Panc1 (cell line): ENCODE results near the gene SERPINB1. TPM values are rescaled to one million over a fixed set of nuclear protein-coding genes. Genes with fewer than 3 reads are reported as not detected.

Experiments used
- ATAC-seq: fragments of 200-7000 bp; cut with Tn5 transposase; 2 replicates; pipeline ENCODE4 v1.9.1; 2020; ENCODE audit warnings: mild to moderate bottlenecking, moderate library complexity
- BruUV-seq: library from RNA; stranded (reverse); fragments of 400-500 nt; replicated peaks from 2 replicates; lab custom pipeline; 2021; lab: Mats Ljungman, UMichigan
- CTCF ChIA-PET: fragments of 300-600 bp; sonication (Branson Sonifier 250); formaldehyde crosslinking; loops from one replicate; lab custom pipeline; 2022; ENCODE audit warnings: antibody characterized with exemption; lab: Charles Lee
- POLR2A ChIA-PET: fragments of 300-600 bp; sonication (Branson Sonifier 250); formaldehyde crosslinking; loops from one replicate; lab custom pipeline; 2022; ENCODE audit warnings: antibody characterized with exemption; lab: Charles Lee
- DNase-seq: peaks from one replicate; pipeline ENCODE4 v3.0.0-alpha.2; 2010; ENCODE audit warnings: low read depth, low spot score
- H3K27ac ChIP-seq: 2 replicates; pipeline ENCODE4 v1.5.1; 2011; ENCODE audit warnings: mild to moderate bottlenecking, low read length, inconsistent platforms
- H3K27me3 ChIP-seq: fragments of 200-500 bp; sonication (Bioruptor generic); 2 replicates; pipeline ENCODE4 v1.6.0; 2014; ENCODE audit warnings: low read length, inconsistent platforms; ENCODE audit not compliant: control insufficient read depth, insufficient read depth
- H3K36me3 ChIP-seq: fragments of 200-500 bp; sonication (Bioruptor generic); 2 replicates; pipeline ENCODE4 v1.5.1; 2014; ENCODE audit warnings: inconsistent platforms, mild to moderate bottlenecking, low read length, moderate library complexity; ENCODE audit not compliant: control insufficient read depth, insufficient read depth
- H3K4me1 ChIP-seq: 2 replicates; pipeline ENCODE4 v1.5.1; 2011; ENCODE audit warnings: inconsistent platforms, mild to moderate bottlenecking, low read length, moderate library complexity; ENCODE audit not compliant: control insufficient read depth, insufficient read depth
- H3K4me3 ChIP-seq, 2 experiments: 2 replicates each; pipeline ENCODE4 v1.5.1; 2011 to 2012; ENCODE audit warnings: low read depth in 2 of 2, low read length in 2 of 2, mild to moderate bottlenecking in 2 of 2, inconsistent platforms in 1 of 2, moderate library complexity in 1 of 2
- H3K9me3 ChIP-seq: fragments of 200-500 bp; sonication (Bioruptor generic); 2 replicates; pipeline ENCODE4 v1.5.1; 2014; ENCODE audit warnings: low read depth, mild to moderate bottlenecking, inconsistent platforms, low read length, moderate library complexity; ENCODE audit not compliant: control insufficient read depth, insufficient read depth
- CTCF ChIP-seq: fragments of 450-650 bp; IDR thresholded peaks from 2 replicates; pipeline ENCODE4 v1.5.1; 2017; ENCODE audit warnings: mild to moderate bottlenecking
- POLR2AphosphoS5 ChIP-seq: IDR thresholded peaks from 2 replicates; pipeline ENCODE4 v1.6.1; 2012; ENCODE audit warnings: mild to moderate bottlenecking, low read depth, low read length, moderate library complexity
- REST ChIP-seq, 2 experiments: IDR thresholded peaks; 2 replicates each; pipeline ENCODE4 v1.6.1; 2011 to 2012; ENCODE audit warnings: low read depth in 2 of 2, control low read depth in 1 of 2, low read length in 1 of 2, mild to moderate bottlenecking in 1 of 2, moderate library complexity in 1 of 2; ENCODE audit not compliant: insufficient read depth in 1 of 2
- SIN3A ChIP-seq: IDR thresholded peaks from 2 replicates; pipeline ENCODE4 v1.6.1; 2012; ENCODE audit warnings: low read depth, mild to moderate bottlenecking, low read length, moderate library complexity, borderline replicate concordance; ENCODE audit not compliant: insufficient read depth
- TCF7L2 ChIP-seq: IDR thresholded peaks from 2 replicates; pipeline ENCODE4 v1.6.1; 2011; ENCODE audit warnings: mild to moderate bottlenecking, low read depth, low read length, inconsistent platforms
- in situ Hi-C: cut with HindIII; loops from 2 replicates; pipeline ENCODE4 v1.10.0; 2016; ENCODE audit warnings: low sequenced_read_pairs, low pct_unique_long_range_greater_than_20kb
- intact Hi-C: fragments of 100-400 bp; cut with micrococcal nuclease; formaldehyde crosslinking; loops from one replicate; pipeline ENCODE4 v1.10.0; 2022; ENCODE audit not compliant: unreplicated experiment
- total RNA-seq: library from RNA; stranded (reverse); gene quantifications from one replicate; pipeline ENCODE4 v1.2.1, GENCODE V29; 2021; ENCODE audit not compliant: unreplicated experiment

The SERPINB1 gene
- total RNA-seq, 1 experiment from 2014 or later = 40.8 TPM

- Histone ChIP-seq H3K4me1 (peaks cover 16% of the 10 kb centered on the region), H3K27me3 (no peaks in the 10 kb centered on the region), H3K4me3 (no peak overlapping the region), H3K27ac (no peak overlapping the region), H3K9me3 (peaks cover 15% of the 10 kb centered on the region; the same call in 1 of the 2 replicates), H3K36me3 (no peaks in the 10 kb centered on the region)
- POLR2A ChIA-PET = no interaction called here
- intact Hi-C loops (no loop called here), in situ Hi-C loops (no loop called here)
- CTCF ChIA-PET = no interaction called here
- DNase-seq = no peak
- ATAC-seq = no peak
- no TSS peak for BruUV-seq
- TF ChIP-seq SIN3A = no peak
Observed at GRCh38 chr6:2820415-2820814, 21.2 kb downstream of the SERPINB1 start.

- ChIA-PET CTCF (no interaction called here), POLR2A (no interaction called here)
- H3K4me3 ChIP-seq = no peak overlapping the region
- DNase-seq = no peak
- H3K27me3 ChIP-seq = no peaks in the 10 kb centered on the region
- H3K36me3 ChIP-seq = no peaks in the 10 kb centered on the region
- TF ChIP-seq SIN3A (no peak), POLR2AphosphoS5 (no peak), REST (IDR thresholded peaks at IDR 0.05; ENCODE audit: insufficient read depth in 1 of 2, low read depth in 2 of 2, low read length in 1 of 2) (no peak), CTCF (no peak), TCF7L2 (no peak)
- ATAC-seq = no peak
- BruUV-seq = no TSS peak
- H3K27ac ChIP-seq = no peak overlapping the region
- peaks cover 17% of the 10 kb centered on the region; the same call in 1 of the 2 replicates for H3K9me3 ChIP-seq
- in situ Hi-C loops (no loop called here), intact Hi-C loops (no loop called here)
- H3K4me1 ChIP-seq = peaks cover 16% of the 10 kb centered on the region
Observed at GRCh38 chr6:2819978-2820377, 21.7 kb downstream of the SERPINB1 start.

- Histone ChIP-seq H3K9me3 (peaks cover 17% of the 10 kb centered on the region; the same call in 1 of the 2 replicates), H3K27me3 (no peaks in the 10 kb centered on the region), H3K4me1 (peaks cover 16% of the 10 kb centered on the region), H3K4me3 (no peak overlapping the region), H3K36me3 (no peaks in the 10 kb centered on the region), H3K27ac (no peak overlapping the region)
- ATAC-seq (no peak), DNase-seq (no peak)
- no TSS peak for BruUV-seq
- intact Hi-C loops = no loop called here
- CTCF ChIA-PET = no interaction called here
- in situ Hi-C loops = no loop called here
- no peak for TF ChIP-seq POLR2AphosphoS5
- no peak for TF ChIP-seq SIN3A
- no peak for TF ChIP-seq TCF7L2
- TF ChIP-seq CTCF = no peak
- no peak for TF ChIP-seq REST (IDR thresholded peaks at IDR 0.05; ENCODE audit: insufficient read depth in 1 of 2, low read depth in 2 of 2, low read length in 1 of 2)
- POLR2A ChIA-PET = no interaction called here
Observed at GRCh38 chr6:2819115-2819514, 22.5 kb downstream of the SERPINB1 start.
